Renal pelvis (tissue), 4 donors: ENCODE results near the gene QSOX2. TPM values are rescaled to one million over a fixed set of nuclear protein-coding genes. Genes with fewer than 3 reads are reported as not detected.
"Not testable (repeated sequence)": the region's sequence is repeated elsewhere in the genome, so short reads cannot be mapped to it uniquely, and the experiment has no call there.

Source experiments
- DNase-seq: peaks from one replicate; pipeline ENCODE4 v3.0.0-alpha.2; 2013
- polyA plus RNA-seq, 3 donors: library from polyadenylated mRNA; unstranded; fragments of 120-200 nt; gene quantifications; one replicate each; pipeline ENCODE4 v1.2.1, GENCODE V29; 2013; ENCODE audit not compliant: insufficient read length in 3 of 3

Gene QSOX2
- polyA plus RNA-seq, 3 donors = 17.4 to 19.2 (median 18.8) TPM

DNA sequence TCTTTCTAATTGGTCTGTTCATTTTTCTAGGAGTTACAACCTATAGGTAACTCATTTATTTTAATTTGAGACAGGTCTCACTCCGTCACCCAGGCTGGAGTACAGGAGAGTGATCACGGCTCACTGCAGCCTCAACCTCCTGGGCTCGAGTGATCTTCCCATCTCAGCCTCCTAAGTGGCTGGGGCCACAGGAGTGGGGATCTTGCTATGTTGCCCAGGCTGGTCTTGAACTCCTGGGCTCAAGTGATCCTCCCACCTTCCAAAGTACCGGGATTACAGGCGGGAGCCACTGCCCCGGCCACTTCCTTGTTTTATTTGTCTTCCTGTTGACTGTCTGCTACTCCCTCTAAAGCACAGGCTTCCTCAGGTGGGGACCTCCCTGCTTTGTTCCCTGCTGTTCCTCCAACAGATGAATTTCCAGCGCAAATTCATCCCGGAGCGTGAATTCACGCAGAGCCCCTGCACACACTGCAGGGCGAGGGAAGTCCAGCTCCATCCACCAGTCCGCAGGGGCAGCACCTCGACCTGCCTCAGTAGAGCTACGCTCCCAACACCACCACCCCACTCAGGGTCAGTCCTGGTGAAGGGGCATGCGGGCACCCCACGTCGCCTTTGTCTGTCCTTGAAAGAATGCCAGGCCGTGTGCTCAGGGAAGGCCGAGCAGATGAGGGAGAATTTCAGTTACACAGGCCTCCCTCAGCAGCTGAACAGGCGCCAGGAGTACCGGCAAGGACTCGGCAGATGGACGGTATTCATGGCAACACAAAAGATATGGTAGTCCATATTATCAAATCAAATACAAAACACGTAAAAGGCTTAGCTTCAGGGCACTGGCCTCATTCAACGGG, 6.3 kb downstream of the QSOX2 start:
- DNase-seq = no peak

DNA sequence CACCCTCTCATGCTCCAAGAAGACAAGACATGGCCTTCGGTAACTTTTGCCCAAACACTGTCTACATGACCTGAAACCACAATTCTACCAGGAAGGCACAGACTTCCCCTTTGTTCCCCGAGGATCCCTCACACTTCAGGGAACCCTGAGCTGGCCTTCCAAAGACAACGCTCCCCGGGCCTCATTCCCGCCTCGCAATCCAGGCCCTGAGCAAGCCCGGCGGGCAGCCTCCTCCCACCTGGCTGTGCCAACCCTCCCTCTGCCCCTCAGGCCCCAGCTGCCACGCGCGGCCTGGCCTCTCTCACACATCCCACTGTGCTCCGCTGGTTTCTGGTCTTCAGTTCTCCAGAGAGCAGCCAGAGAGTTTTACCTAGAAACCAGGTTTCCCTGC, 7.3 kb downstream of the QSOX2 start:
- DNase-seq = no peak

DNA sequence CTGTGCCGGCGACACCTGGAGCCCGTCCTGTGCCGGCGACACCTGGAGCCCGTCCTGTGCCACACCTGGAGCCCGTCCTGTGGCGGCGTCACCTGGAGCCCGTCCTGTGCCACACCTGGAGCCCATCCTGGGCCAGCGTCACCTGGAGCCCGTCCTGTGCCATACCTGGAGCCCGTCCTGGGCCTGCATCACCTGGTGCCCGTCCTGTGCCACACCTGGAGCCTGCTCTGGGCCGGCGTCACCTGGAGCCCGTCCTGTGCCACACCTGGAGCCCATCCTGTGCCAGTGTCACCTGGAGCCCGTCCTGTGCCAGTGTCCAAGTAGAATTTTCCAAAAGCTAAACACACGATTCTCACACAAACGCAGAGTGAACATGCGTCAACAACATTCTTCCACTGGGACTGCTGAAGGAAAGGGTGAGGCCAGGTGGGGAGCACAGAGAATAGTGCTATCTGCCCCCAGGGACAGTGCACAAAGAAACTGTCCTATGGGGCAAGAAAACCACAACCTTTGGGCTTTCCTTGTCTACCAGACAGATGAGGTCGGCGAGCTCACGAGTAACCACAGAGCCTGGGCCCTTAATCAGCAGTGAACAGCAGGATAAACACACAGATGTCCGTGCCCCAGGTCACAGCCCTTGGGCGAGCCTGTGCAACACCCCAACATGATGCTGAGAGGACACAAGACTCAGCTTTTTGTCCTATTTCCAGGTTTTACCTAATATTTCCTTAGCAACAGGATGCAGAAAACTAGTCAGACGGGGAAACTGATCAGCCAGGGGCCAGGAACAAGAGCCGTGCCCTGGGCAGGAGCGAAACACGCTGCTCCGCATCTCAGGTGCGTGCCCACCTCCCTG, 7.9 kb downstream of the QSOX2 start:
- no peak for DNase-seq

DNA sequence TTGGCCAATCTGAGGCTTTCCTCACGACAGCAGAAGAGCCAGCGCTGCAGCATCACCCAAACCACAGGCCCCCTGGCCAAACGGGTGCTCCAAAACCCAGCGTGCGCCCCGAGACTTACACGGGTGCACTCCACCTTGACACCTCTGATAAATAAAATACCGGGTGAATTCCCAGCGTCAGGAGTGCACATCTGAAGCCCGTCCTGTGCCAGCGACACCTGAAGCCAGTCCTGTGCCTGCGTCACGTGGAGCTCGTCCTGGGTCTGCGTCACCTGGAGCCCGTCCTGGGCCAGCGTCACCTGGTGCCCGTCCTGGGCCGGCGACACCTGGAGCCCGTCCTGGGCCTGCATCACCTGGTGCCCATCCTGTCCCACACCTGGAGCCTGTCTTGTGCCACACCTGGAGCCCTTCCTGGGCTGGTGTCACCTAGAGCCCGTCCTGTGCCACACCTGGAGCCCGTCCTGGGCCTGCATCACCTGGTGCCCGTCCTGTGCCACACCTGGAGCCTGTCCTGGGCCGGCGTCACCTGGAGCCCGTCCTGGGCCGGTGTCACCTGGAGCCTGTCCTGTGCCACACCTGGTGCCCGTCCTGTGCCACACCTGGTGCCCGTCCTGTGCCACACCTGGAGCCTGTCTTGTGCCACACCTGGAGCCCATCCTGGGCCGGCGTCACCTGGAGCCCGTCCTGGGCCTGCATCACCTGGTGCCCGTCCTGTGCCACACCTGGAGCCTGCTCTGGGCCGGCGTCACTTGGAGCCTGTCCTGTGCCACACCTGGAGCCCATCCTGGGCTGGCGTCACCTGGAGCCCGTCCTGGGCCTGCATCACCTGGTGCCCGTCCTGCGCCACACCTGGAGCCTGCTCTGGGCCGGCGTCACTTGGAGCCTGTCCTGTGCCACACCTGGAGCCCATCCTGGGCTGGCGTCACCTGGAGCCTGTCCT, 8.9 kb downstream of the QSOX2 start:
- DNase-seq = not testable (repeated sequence)

DNA sequence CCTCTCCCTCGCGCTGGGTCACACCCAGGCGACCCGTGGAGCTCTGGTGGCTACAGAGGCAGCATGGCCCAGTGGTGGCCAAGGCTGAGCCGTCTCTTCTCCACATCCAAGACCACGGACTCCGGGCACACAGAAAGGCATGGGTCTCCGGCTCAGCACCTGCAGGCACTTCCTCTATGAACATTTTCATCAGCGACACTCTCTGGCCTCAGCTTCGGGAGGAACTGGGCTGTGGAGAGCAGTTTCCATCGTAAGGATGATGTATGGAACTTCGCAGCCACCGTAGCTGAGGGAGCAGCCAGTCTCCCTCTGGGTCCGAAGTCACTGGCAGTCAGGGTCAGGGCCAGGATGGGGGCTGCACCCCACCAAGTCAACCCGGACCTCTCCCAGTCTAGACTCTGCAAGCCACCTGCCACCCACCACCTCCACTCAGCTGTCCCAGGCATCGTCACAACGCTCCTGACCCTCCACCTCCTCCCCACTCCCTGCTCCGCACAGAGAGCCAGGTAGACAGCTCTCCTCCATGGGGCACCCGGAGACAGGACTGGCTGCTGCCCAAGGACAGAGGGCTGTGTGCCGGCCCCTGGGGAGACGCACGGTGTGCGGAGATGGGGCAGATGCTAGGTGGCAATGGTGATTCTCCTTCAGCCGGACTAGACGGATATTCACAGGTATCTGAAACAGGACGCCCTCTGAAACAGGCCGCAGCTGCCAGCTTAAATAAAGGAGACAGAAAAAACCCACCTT, 9.7 kb downstream of the QSOX2 start:
- no peak for DNase-seq

DNA sequence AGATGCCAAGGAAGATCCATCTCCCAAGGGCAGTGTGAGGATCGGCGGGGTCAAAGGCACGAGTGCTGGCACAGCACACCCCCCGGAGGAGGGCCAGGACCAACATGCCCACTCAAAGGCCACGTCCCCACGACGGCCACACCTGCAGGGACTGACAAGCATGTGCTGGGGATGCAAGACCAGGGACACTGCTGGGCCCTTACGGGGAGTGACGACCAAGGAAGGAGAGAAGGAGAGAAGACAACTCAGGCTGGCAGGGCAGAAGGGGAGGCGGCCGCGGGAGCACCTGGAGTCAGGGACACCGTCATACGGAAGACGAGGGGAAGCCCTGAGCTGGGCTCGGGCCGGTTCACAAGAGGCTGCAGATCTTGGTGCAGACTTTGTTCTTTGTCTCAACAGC, 10.4 kb downstream of the QSOX2 start:
- no peak for DNase-seq

DNA sequence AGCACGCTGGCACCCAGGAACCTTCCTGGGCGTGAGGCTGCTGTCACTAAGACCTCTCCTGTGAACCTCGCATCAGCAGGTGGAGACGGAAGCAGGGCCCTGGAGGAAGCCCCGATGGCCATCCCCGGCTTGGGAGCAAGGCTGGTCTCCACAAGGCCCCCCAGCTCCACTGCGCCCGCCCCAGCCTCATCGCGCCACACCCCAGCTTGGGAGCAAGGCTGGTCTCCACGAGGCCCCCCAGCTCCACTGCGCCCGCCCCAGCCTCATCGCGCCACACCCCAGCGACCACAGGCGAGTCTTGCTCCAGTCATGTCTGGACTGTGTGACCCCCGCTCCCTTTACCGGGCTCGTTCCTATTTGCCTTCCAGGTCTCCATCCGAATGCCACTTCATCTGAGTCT, 11.0 kb downstream of the QSOX2 start:
- DNase-seq = no peak

DNA sequence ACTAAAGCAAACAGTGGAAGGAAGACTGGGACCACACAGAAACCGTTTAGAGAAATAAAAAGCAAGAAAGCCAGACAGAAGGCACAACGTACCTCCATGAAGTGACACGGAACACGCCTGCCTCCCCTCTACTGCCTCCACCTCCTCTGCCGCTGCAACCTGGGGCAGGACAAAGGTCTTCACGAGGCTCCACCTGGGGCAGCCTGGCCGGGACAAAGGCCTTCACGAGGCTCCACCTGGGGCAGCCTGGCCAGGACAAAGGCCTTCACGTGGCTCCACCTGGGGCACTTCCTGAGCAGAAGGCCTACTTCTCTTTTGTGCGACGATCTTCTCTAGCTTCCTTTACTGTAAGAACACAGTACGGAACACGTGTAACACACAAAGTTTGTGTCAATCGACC, 11.7 kb downstream of the QSOX2 start:
- no peak for DNase-seq

DNA sequence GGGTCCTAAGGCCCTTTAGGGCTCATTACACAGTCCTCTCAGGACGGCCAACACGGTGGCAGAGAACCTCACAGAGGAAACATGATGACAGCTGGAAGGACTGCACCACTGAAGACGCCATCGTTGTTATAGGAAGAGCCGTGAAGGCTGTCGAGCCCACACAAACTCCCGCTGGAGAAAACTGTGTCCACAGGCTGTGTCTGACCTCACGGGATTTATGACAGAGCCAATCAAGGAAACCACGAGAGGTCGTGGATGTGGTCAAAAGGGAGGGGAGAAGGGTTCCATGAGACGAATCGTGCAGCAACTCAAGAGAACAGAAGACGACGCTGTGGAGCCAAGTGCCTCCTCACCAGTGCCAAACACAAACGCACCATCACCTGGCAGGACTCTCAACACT, 12.2 kb downstream of the QSOX2 start:
- no peak for DNase-seq

DNA sequence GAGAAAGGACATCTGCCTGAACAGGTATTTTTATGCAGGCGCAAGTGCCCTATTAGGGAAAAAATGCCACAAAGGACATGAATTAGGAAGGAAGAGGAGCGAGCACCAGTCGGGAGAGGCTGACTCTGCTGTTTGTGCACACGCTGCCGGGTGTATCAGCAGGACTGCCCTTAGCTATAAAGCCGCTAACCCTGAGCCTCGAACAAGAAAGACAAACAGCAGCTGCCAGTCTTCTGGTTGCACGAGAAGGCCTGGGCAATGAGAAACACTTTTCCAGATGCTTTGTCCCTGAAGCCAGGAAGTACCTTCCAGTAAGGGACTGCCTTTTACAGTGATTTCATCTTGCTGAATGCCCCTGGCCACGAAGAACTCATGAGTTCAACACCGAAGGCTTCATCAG, 12.6 kb downstream of the QSOX2 start:
- no peak for DNase-seq

DNA sequence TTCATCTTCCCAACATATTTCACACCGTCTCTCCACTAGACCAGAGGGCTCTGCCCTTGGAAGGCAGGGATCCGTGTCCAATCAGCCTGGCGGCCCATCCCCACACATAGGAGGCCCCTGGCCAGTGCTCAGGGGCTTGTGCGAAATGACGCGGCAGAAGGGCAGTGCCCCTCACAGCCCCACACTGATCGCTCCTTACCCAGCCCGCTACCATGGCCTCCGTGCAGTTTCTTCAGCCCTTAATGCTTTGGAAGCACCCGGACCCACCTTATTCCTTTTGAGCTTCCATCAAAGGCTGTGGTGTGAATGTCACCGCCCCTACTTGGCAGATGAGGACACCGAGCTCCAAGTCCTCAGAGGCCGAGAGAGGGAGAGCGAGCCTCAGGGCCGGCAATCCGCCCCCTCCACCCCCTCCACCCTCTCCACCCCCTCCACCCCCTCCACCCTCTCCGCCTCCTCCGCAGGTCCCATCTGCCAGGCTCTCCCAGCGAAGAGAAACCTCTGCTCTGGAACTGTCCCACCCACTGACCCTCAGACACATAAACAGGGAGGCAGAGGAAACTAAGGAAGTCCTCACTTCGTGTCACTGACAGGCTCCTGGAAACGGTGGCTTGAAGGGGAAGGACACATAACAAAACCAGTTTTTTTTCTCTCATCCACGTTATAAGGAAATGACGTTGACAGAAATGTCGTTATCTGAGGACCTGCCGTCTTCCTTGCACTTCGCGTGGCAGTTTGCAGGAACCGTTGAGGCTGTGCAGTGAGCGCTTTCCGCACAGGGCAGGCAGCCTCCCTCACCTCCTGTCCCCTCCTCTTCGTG, 13.9 kb downstream of the QSOX2 start:
- no peak for DNase-seq

DNA sequence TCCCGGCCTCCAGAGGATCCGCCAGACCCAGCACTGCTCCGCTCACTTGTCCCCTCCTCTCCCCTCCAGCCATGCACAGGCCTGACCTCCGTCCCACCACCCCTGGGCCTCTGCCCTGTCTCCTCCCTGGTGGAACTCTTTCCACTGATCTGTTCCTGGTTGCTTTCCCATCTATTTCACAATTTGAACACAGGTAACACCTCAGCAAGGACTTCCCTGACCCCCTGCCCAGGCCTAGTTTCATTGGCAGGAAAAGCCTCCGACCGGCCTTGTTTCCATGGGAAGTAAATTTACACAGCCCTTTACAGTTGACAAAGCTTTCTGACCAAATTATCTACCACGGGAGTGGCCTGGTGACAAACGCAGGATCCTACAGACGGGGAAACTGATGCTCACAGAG, 14.8 kb downstream of the QSOX2 start:
- DNase-seq = no peak

DNA sequence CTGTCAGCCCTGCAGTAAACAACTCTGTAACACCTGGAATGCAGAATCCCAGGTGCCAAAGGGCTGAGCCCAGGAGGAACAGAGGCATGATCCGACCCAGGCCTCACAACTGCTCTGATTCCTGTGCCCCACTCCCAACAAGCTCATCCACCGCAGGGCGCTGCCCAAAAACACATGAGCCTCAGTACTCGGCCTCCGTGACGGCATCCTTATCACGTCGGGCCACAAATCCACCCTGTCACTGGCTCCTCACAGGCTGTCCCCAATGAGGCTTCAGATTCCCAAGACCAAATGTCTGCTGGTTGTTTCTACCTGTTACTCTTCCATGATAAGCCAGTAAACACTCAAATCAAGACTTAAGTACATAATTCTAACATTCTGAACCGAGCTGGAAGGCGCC, 15.2 kb downstream of the QSOX2 start:
- DNase-seq = no peak

DNA sequence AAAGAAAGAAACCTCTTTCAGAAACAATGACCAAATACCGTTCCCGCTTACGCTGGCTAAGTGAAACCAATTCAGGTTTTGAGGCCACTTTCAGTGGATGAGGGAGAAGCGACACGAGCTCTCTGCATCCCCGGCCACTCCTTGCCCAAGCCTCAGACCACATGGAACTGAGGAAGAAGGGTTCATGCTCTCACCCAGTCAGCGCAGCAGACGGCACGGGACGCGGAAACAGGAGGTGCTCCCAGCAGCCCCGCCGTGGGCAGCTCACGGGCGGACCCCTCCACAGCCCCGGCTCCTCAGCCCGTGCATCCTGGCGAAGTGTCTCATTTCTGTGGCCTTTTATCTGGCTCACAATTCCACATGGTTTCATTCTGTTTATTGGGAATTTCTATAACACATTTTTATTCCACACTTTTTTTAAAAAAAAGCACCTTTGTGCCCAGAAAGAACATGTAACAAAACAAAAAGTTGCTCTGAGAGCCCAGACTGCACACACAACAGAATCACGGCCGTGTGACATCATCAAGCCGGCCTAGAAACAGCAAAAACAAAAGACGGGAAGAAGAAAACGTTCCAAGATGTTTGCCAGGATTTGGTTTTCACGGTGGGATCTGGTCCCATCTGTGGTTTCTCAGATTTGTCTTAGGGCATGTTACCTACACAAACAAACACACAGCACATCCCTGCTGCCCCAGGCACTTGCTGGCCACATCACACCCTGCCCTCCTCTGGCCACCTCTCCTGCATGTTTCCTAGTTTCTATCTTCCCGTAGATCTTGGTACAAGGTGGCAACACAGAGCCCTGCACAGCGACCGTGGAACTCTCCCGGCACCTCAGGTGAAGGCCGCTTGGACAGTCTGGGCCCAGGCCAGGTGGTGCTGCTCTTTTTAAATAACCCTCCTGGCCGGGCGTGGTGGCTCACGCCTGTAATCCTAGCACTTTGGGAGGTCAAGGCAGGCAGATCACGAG, 16.2 kb downstream of the QSOX2 start:
- DNase-seq = no peak

DNA sequence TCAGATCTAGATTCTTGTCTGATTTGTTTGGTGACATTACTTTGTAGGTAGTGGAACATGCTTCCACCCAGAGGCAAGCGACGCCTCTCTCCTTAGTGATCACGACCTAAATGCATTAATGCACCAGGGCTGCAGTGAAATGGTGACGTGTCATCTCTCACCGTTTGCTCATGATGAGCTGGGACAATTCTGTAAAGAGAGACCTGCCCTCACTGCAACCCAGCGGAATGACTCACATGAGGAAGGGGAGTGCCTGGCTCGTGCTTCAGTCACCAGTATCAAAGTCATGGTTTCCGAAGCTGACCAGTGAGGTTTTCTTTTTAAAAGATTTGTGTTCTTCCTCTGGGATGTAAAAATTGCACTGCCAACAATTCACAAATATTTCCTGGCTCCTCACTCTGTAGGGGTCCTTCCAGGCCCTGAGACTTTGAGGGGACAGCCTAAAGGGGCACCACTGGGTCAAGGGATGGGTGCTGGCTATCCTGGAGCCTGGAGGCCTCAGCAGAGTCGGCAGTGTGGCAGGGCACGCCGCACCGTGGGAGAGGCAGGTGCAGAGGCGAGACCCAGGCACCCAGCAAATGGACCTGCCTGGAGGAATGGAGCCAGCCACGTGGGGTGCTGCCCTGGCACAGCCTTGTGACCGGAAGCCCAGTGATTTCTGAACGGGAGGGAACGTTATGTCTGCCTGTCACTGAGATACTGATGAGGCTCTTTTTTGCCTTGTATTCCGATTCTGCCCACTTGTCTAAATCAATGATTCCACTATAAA, 17.3 kb downstream of the QSOX2 start:
- no peak for DNase-seq

DNA sequence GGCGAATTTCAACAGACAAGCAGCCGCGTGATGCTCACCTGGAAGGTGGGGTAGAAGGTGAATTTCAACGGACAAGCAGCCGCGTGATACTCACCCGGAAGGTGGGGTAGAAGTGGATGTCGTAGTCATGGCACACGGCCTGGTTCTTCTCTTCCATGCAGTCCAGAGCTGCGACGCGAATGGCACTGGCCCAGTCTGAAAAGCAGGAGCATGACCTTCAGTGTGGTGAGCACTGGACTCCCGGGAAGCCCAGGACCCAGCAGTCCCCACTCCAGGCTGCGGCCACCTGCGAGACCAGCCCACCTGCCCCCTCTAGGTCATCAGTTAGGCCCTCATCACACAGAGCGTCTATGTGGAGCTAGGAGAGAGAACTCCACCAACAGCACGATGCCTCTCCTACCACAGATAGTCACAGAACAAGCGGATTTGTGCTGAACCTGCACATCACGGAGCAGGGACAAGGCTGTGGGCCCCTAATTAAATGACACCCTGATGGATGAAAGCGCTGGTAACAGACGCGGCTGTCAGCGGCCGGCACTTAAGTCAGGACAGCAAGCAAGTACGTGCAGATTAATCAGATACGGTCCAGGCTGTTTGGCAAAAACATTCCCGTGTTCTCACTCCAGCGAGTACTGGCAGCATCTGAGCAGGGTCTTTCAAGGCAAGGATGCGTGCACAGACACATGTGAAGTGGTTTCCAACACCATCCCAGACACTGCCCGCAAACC, 18.8 kb downstream of the QSOX2 start:
- no peak for DNase-seq
